Measurements from ENCODE around the gene CD200.

Gene CD200

GRCh38 chr3:112333381-112334317 lies 693 bp downstream of the CD200 start:
- peak; percentile 56 for DNase-seq

GRCh38 chr3:112334691-112335433 lies 1.9 kb downstream of the CD200 start:
- peak; percentile 15 for DNase-seq

GRCh38 chr3:112335434-112335781 lies 2.5 kb downstream of the CD200 start:
- no peak for DNase-seq

GRCh38 chr3:112338021-112338726 lies 5.2 kb downstream of the CD200 start:
- DNase-seq, result peak; percentile 47

- DNase-seq, result no peak
Measured at GRCh38 chr3:112338727-112339056, 5.7 kb downstream of the CD200 start.

GRCh38 chr3:112339134-112339533 lies 6.2 kb downstream of the CD200 start:
- DNase-seq, result no peak

- DNase-seq, result no peak
Measured at GRCh38 chr3:112339609-112340008, 6.7 kb downstream of the CD200 start.

- DNase-seq, result no peak
Measured at GRCh38 chr3:112341386-112341785, 8.4 kb downstream of the CD200 start.

GRCh38 chr3:112345681-112346080 lies 12.7 kb downstream of the CD200 start:
- DNase-seq, result no peak

GRCh38 chr3:112346491-112347122 lies 13.7 kb downstream of the CD200 start:
- no peak for DNase-seq

- DNase-seq, result no peak
Measured at GRCh38 chr3:112348943-112349342, 16.0 kb downstream of the CD200 start.

- DNase-seq, result no peak
Measured at GRCh38 chr3:112349557-112349956, 16.6 kb downstream of the CD200 start.

- DNase-seq, result no peak
Measured at GRCh38 chr3:112350018-112350810, 17.3 kb downstream of the CD200 start.

GRCh38 chr3:112351036-112351435 lies 18.1 kb downstream of the CD200 start:
- no peak for DNase-seq

GRCh38 chr3:112351823-112352222 lies 18.9 kb downstream of the CD200 start:
- no peak for DNase-seq

GRCh38 chr3:112352720-112353119 lies 19.8 kb downstream of the CD200 start:
- no peak for DNase-seq

- no peak for DNase-seq
Measured at GRCh38 chr3:112353365-112353764, 20.4 kb downstream of the CD200 start.

- DNase-seq, result no peak
Measured at GRCh38 chr3:112354642-112355306, 21.8 kb downstream of the CD200 start.

- DNase-seq, result no peak
Measured at GRCh38 chr3:112355307-112355687, 22.3 kb downstream of the CD200 start.

- DNase-seq, result peak; percentile 50
Measured at GRCh38 chr3:112357930-112358780, 25.2 kb downstream of the CD200 start.

GRCh38 chr3:112360561-112360960 lies 27.6 kb downstream of the CD200 start:
- peak; percentile 56 for DNase-seq
